DND-41 (cell line): ENCODE measurements around the gene POLN.

ENCODE experiments used
- EZH2 ChIP-seq: IDR thresholded peaks from 3 replicates; pipeline ENCODE4 v1.6.1; 2012; ENCODE audit warnings: borderline replicate concordance, low read depth, mild to moderate bottlenecking, moderate library complexity, low read length, inconsistent platforms; ENCODE audit not compliant: severe bottlenecking
- TF ChIP-seq, protein P1 (sequence below): IDR thresholded peaks from 2 replicates; pipeline ENCODE4 v1.5.1; 2012; ENCODE audit warnings: borderline replicate concordance, low read length, moderate library complexity, mild to moderate bottlenecking; ENCODE audit not compliant: poor library complexity, severe bottlenecking; ENCODE audit errors: extremely low read depth

- TF ChIP-seq, protein P1, sequence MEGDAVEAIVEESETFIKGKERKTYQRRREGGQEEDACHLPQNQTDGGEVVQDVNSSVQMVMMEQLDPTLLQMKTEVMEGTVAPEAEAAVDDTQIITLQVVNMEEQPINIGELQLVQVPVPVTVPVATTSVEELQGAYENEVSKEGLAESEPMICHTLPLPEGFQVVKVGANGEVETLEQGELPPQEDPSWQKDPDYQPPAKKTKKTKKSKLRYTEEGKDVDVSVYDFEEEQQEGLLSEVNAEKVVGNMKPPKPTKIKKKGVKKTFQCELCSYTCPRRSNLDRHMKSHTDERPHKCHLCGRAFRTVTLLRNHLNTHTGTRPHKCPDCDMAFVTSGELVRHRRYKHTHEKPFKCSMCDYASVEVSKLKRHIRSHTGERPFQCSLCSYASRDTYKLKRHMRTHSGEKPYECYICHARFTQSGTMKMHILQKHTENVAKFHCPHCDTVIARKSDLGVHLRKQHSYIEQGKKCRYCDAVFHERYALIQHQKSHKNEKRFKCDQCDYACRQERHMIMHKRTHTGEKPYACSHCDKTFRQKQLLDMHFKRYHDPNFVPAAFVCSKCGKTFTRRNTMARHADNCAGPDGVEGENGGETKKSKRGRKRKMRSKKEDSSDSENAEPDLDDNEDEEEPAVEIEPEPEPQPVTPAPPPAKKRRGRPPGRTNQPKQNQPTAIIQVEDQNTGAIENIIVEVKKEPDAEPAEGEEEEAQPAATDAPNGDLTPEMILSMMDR: no peak
- no peak for TF ChIP-seq EZH2
These were observed 11.5 kb upstream of the POLN start for GRCh38 chr4:2253160-2254084.
